GOT3 (cell line): ENCODE measurements around the gene SYNE3.

Experiments used
- DNase-seq: peaks from one replicate; lab custom pipeline; 2025; ENCODE audit warnings: mixed read lengths; lab: John Stamatoyannopoulos, UW

The SYNE3 gene

DNA sequence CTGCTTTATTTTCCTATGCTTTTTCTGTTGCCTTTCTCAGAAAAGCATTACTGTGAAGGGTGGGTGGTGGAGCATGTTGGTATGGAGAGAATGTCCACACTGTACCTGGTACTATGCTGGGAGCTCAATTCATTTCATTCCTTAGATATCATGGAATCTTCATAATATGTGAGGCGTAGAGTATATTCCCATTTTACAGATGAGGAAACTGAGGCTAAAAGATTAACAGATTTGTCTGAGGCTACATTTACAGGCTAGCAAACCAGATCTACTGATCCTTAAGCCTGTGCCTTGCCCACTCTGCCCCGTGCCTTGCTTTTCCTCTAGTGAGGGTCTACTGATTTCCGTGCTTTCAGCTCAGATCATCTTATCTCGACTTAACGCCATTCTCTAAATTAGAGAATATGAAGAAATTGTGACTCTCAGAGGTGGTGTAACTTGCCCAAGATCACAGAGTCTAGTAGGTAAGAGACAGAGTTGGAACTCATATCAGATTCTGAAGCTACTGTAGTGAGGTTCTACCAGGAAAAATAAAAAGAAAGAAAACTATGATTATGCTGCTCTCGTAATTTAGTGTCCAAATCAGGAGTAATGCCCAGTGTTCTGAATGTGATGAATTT, 23.9 kb upstream of the SYNE3 start:
- DNase-seq: no peak

DNA sequence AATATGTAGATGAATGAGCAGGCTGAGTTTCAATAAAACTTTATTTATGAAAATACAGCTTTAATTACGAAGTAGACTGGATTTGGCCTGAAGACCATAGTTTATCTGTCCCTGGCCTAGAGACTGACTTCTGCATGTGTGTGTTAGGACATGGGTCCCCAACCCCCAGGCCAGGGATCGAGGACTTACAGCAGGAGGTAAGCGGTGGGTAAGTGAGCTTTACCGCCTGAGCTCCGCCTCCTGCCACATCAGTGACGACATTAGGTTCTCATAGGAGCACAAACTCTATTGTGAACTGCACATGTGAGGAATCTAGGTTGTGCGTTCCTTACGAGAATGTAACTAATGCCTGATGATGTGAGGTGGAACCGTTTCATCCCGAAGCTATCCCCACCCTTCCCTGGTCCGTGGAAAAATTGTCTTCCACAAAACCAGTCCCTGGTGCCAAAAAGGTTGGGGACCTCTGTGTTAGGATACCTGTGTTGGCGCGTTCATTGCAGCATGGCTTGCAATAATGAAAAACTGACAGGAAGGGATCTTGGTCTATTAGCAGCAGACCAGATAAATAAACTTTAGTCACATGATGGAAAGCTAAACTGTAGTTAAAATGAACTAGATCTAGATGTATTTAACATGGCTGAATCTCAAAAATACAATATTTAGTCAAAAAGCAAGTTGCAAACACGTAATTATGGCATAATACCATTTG, 22.5 kb upstream of the SYNE3 start:
- DNase-seq: no peak

DNA sequence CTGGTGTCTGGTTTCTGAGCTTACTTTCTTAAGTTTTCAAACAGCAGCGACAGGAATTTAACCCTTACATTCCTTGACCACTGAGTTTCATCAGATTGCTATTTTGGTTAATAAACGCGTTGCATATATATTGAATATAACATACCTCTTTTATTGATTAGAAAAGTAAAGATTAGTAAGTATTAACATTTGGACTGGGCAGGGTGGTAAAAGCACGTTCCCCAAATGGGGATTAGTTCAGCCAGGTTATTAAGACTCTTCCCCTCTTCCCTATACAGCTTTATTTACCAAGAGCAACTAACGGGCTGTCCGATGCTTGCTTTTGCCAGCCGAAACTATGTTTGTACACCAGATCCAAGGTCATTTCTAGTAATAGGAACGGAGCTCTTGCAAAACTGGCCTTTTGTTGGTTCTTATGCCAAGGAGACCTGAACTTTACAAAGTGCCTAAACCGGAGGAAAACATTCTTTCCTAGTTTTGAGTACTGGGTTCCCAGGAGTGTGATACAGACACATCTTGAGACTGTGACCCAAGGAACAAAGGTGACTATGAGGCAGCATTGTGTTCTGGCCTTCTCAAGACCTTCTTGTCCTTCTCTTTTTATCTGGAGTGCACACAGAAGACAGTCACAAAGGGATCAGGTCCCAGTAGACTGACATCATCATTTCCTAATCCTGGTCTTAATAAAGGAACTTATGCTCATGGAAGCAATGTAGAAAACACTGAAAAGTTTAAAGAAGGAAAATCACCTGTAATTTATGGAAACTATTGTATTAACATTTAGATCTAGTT, 21.0 kb upstream of the SYNE3 start:
- no peak for DNase-seq

DNA sequence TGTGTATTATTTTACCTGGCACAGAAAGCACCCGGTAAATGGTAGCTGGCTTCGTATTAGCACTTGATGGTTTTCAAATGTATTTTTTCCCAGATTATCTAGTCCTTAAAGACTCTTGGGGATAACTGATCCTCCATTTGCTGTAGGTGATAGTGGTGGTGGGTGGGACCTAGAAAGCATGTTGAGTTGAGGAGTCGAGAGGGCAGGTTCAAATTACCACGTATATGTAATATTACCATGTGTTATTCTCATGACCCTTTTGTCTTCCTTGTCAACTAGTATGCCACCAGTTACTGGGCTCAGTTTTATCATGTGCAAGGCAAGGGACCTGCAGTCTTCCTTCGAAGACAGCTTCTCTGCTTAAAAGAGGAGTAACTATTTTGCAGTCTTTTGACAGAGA, 20.2 kb upstream of the SYNE3 start:
- no peak for DNase-seq

DNA sequence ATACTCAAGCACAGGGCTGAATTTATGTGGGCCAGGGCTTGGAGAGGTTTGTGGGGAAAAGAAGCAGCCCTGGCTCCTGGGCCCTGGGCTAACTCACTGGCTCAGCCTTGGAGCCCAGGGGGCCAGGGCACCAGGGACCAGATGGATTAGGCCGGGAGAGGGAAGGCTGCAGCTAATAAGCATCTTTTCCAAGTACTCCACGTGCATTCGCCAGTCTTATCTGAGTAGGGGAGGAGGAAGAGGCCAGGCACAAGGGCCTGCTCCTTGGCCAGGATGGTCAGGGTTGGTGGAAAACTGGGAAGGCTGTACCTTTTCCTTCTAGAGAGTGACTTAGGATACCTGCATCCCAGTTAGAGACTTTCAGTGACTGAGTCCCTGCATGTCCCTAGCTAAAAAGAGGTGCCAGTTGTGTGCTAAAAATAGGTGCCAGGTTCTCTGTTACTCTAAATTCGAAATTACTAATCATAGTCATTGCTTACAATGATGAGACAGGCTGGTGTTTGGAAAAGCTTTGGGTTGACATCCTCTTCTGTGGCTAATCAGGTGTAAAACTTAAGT, 19.7 kb upstream of the SYNE3 start:
- no peak for DNase-seq

DNA sequence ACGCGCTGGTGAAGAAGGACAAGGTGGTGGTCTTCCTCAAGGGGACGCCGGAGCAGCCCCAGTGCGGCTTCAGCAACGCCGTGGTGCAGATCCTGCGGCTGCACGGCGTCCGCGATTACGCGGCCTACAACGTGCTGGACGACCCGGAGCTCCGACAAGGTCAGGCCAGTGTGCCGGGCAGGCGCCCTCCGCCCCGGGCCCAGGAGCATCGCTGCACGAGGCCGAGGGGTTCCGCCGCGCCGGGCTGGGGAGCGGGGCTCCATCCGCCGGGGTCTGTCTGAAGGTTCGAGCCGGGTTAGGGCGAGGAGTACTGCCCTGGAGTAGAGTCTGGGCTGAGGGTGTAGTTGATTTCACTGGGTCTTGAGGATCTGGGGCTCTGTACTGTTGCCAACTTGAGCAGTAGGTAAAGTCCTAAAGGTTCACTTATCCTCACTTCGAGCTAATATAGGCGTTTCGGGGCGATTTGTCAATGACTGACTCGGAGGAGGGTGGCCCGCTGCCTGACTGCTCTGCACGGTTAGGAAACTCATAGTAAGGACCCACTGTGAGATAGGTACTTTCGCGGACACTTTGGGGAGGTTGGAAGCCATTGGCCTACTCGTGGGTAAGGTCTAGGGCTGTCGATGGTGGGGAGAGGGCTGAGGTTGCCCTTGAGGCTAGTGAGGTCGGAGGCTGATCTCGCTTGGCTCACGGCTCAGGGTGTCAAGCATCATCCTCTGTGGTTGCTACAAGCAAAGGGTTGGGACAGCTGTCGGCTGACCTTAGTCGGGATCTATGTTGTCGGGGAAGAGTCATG, 19.0 kb upstream of the SYNE3 start:
- DNase-seq: no peak

DNA sequence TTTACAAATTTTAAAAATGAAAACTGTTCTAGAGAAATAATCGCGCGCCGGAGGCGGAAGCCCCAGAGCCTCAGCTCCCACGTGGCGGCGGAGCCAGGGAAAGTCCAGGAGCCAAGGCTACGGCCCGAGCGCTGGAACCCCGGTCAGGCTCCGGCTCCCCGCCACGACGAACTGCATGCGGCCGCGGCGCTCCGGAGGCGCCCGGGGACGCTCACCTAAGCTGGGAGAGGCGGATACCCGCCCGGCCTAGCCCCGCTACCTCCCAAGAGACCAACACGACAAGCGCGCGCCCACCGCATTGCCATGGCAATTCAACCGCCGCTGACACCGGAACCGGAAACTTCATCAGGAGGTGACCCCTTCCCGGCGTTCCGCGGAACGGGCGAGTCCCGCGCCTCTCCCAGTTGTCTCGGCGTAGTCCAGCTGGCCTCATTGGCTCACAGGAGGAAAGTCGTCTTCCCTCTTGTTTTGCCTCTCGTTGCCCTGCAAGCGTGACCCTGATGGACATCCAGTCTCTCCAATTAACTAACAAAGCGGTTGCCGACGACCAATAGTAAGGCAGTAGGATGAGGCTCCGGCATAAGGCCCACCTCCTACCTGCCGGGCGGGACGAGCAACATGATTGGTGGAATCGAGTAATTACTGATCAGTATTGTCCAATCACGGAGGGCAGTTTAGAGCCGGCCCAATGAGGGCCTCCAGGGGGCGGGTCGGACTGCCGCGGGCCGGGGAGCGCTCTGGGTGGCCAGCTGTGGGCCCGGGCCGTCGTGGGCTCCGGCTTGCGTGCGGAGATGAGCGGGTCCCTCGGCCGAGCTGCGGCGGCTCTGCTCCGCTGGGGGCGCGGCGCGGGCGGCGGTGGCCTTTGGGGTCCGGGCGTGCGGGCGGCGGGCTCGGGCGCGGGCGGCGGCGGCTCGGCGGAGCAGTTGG, 18.1 kb upstream of the SYNE3 start, which contains the start of gene GLRX5:
Gene GLRX5 (plus strand): TSS at position 752 of the 927 bp plus-strand sequence. CDS start 40 bp downstream, at position 792.
- peak; percentile 90 for DNase-seq

DNA sequence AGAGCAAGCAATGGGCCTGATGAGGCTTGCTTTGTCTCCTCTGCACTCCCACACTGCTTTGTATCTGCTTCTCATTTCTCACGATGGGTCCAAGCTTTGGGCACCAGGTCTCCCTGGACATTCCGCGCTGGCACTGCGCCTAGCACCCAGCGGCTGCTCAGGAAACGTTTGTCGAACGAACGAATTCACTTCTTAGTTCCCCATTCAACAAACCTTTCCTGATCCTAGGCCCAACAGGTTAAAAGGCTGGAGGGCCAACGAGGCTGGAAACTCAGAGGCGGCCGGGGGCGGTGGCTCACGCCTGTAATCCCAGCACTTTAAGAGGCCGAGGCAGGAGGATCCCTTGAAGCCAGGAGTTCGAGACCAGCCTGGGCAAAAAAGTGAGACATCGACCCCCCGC, 17.4 kb upstream of the SYNE3 start:
- DNase-seq: no peak

DNA sequence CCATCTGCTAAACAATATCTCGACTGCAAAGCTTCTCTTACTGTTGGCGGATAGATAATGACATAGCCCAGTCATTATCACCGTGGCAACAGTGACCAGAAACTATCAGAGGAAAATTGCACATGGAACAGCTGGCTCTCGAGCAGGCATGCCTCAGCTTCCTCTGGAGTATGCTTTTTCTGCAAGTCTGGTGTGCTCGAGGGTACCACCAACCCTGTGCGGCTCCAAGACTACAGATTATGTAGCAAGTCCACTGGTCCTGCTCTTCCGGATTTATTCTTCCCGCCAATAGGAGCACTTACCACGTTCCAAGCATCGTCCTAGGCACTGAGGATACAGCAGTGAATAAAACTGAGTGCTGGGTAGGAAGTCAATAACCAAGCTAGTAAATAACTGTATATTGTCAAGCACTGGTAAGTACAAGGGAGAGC, 17.0 kb upstream of the SYNE3 start:
- no peak for DNase-seq

DNA sequence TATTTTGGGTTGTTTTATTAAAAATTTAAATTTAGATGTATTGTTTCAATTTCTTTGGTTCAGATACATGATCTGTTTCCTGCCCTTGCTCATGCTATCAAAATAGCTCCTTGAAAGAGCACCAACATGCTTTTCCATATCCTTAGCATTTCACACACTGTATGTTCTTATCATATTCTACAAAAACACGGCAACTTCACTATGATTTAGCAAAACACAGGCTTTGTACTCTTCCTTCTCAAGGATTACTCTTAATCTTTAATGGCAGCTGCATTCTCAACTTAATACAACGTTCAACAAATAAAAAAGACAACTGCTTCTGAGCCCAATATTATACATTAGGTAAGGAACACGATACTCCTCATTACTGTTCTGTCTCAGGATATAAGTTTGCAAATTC, 15.5 kb upstream of the SYNE3 start:
- no peak for DNase-seq

DNA sequence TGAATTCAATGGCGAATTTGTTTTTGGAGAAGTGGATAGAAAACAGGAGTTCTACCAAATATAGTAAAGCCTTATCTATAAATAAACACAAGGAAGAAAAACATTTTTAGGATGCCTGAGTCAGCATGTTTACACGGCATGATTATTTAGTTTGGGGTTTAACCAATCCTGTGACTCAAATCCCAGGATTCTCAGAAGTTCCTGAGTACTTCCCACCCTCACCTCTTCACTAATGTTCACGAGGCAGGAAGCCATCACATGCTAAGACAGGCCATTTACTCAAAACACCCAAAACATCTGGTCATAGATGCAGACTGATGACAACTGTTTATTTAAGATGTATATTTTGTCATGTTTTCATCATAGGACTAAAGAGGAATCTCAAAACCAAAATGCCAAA, 15.0 kb upstream of the SYNE3 start:
- no peak for DNase-seq

DNA sequence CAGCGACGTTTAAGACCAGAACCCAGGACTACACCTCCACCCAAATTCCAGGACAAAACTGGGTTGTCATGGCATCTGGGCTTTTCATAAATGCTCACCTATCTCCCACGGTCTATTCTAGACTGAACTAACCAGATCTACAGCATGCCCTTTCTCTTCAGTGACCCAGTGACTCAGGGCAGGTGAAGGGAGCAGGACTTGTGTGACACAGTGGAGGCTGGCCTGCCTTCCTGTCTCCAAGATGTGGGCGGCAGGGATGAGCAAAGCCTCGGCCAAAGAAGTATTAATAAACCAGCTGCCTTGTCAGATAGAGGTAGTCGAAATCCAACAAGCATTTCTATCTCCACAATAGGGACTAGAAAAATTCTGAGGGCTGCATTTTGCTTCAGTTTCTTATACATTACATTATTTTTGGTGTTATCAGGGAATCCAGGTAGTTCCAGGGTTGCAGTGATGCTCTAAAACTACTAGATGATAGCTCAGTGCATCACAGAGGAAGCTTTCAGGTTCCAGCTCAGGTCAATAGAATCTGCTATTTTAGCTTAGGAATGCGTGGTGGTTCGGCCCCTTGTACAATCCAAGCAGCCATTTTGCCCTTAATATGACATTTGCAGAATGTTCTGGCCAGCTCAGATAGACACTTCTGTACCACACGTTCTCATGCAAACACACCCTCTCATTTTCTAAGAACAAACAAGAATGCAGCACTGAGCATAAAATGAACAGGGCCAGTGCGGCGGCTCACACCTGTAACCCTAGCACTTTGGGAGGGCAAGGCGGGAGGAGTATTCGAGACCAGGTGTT, 14.2 kb upstream of the SYNE3 start:
- DNase-seq: no peak

DNA sequence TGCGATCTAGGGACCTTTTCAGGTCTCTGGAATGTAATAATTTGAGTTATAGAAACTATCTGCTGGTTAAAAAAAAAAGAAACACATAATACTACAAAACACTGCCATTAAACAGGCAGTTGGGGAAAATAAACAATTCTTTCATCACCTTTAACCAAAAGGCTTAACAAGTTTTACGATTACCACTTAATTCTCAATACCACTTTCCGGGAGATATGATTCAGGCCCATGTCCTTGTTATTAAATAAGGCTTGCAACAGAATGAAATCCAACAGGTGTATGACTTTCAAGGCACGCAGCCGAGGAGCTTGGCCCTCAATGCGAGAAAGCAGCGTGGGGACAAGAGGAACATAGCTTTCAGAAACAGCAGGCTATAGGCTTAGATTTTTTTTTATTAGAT, 12.8 kb upstream of the SYNE3 start:
- DNase-seq: no peak

DNA sequence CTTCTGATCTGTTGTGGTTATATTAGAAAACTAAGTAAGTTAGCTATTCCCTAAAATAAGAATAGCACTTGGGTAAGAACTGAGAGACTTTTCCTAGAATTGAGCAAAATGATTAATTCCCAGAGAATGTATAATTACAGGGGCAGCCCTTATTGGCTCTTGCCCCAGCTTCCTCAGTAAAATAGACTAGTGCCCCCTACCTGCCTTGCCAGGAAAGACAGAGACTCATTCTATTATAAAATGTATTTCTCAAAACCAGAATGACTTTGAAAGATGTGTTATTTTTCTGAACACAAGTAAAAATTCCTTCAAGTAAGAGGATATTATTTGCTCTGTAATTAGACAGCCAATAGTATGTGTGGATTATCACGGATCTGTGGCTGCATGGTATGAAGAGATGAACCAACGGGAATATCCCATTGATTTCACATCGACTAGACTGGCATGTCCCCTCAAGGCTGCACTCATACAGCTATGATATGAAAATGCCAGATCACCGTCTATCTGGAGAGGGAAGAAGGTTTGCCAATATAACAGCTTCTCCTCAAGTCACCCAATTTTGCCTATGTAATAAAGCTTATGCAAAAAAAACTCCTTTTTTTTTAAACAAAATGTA, 11.0 kb upstream of the SYNE3 start:
- DNase-seq: no peak

DNA sequence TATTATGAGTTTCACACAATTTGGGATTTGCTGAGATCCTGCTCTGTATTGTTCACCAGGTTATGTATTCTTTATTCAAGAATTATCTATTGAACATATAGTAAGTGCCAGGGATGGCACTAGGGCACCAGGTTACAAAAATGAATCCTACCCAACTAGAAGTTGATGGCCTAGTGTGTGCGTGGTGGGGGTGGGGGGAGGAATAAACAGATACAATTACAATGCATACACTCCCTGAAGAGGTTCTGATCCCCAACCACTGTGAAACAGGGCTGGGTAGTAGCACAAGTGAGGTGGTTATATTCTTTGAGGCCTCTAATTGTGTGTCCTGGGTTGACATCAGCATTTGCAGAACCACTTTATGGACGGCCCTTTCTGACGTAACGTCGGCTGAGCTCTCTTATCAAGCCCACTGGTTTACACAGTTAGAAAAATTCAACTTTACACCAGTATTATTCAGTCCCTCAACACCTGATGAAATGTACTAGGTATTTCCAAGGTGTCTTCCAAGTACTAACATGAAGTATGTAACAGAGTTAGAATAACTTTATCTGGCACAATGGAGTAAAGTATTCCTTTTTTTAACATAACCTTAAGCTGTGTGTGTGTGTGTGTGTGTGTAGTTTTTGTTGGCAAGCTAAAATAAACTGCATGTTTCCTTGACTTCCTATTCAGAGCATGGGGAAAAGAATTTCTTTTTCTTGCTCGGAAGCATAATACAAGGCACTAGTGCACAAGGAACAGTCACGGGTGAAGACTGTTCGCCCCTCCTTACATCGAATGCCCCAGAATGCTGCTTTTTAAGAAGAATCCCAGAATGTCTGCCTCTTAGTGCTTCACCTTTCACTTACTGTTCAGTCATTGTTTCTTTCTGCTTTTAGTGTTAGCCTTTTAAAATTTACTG, 10.3 kb upstream of the SYNE3 start:
- DNase-seq: no peak

DNA sequence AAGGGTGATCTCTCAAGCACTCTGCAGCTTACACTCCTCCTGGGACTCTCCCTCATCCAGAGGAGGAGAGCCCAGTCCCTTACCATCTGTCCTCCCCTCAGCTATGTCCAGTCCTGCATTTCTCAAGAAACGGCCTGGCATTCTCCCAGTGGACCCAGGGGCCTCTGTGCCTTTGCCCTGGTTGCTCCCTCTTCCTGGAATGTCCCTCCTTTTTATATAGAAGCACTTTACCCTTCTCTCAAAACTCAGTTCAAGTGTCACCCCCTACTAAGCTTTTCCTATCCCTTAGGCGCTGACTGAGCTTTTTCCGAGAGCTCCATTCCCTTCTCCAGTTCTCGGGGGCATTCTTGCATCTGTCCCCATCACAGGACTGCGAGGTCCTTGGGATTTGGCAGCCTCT, 9.5 kb upstream of the SYNE3 start:
- DNase-seq: no peak

DNA sequence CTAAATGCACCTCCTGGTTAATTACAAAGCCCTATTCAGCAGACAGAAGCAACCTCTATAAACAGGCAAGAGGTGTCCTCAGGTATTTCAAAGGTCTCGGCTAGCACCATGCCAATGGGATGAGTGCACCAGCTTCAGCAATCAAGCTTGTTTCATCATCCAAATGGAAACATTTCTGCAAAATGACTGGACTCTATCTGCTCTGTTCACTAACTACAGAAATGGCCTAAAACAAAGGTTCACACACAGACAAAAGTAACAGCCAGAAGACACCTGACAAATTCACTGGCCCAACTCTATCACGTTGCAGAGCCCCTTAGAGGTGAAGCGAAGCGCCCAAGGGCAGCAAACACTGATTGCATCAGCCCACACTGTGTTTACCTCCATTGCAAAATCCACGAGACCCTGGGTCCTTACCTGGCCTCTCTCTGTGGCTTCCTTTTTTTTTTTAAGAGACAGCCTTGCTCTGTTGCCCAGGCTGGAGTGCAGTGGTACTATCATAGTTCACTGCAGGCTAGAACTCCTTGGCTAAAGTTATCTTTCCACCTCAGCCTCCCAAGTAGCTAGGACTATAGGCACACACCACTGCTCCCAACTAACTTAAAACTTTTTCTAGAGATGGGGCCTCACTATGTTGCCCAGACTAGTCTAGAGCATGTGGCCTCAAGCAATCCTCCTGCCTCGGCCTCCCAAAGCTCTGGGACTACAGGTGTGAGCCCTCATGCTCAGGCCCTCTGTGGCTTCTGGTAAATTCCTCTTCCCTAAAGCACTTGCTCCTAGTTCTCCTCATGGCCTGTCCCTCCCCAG, 8.5 kb upstream of the SYNE3 start:
- no peak for DNase-seq
